ENCODE data around the gene GTF2A2.

GRCh38 chr15:59605994-59606393 lies 51.3 kb downstream of the GTF2A2 start:
- TF ChIP-seq ZBTB33 (IDR thresholded peaks at IDR 0.05; ENCODE audit: borderline replicate concordance, low read depth): no peak
- TF ChIP-seq, protein P1, sequence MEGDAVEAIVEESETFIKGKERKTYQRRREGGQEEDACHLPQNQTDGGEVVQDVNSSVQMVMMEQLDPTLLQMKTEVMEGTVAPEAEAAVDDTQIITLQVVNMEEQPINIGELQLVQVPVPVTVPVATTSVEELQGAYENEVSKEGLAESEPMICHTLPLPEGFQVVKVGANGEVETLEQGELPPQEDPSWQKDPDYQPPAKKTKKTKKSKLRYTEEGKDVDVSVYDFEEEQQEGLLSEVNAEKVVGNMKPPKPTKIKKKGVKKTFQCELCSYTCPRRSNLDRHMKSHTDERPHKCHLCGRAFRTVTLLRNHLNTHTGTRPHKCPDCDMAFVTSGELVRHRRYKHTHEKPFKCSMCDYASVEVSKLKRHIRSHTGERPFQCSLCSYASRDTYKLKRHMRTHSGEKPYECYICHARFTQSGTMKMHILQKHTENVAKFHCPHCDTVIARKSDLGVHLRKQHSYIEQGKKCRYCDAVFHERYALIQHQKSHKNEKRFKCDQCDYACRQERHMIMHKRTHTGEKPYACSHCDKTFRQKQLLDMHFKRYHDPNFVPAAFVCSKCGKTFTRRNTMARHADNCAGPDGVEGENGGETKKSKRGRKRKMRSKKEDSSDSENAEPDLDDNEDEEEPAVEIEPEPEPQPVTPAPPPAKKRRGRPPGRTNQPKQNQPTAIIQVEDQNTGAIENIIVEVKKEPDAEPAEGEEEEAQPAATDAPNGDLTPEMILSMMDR (IDR thresholded peaks at IDR 0.05): no peak
- no peak for TF ChIP-seq CHD2 (IDR thresholded peaks at IDR 0.05; ENCODE audit: low read length, partially characterized antibody)

All from SK-N-SH (cell line).